SU-DHL-6 (cell line): ENCODE results near the gene CCT4.

Experiments used
- H2AFZ ChIP-seq: fragments of 200-600 bp; sonication (generic); 2 replicates; pipeline ENCODE4 v1.6.1; 2014; ENCODE audit warnings: low read depth, mild to moderate bottlenecking, moderate library complexity, mixed read lengths, antibody characterized with exemption, low read length; ENCODE audit not compliant: severe bottlenecking
- H3F3A ChIP-seq: fragments of 200-600 bp; shearing (Covaris generic); 2 replicates; pipeline ENCODE4 v1.6.0; 2016; ENCODE audit warnings: antibody characterized with exemption, mild to moderate bottlenecking; ENCODE audit not compliant: insufficient read depth
- H3K27ac ChIP-seq: fragments of 200-600 bp; sonication (generic); 2 replicates; pipeline ENCODE4 v1.5.1; 2016; ENCODE audit warnings: low read depth, mild to moderate bottlenecking, low read length, moderate library complexity, mixed read lengths
- H3K27me3 ChIP-seq: fragments of 200-600 bp; sonication (generic), shearing (Covaris generic); 2 replicates; pipeline ENCODE4 v1.6.0; 2014; ENCODE audit warnings: mild to moderate bottlenecking, low read length
- H3K36me3 ChIP-seq: fragments of 200-600 bp; sonication (generic); 2 replicates; pipeline ENCODE4 v1.6.1; 2014; ENCODE audit warnings: mild to moderate bottlenecking, low read length, mixed read lengths
- H3K4me2 ChIP-seq: fragments of 300-600, 200-600 bp; shearing (Covaris generic), sonication (generic); 2 replicates; pipeline ENCODE4 v1.6.0; 2014; ENCODE audit warnings: low read length, low read depth, mild to moderate bottlenecking; ENCODE audit not compliant: poor library complexity, severe bottlenecking
- H3K4me3 ChIP-seq: fragments of 200-600 bp; sonication (generic); 2 replicates; pipeline ENCODE4 v1.5.1; 2014; ENCODE audit warnings: antibody characterized with exemption, low read length, mild to moderate bottlenecking, mixed read lengths; ENCODE audit not compliant: insufficient read depth, poor library complexity, severe bottlenecking
- H3K79me2 ChIP-seq: fragments of 200-600 bp; sonication (generic); 2 replicates; pipeline ENCODE4 v1.6.1; 2014; ENCODE audit warnings: mild to moderate bottlenecking, low read length, moderate library complexity; ENCODE audit not compliant: insufficient read depth
- H3K9ac ChIP-seq: fragments of 200-600 bp; sonication (generic); 2 replicates; pipeline ENCODE4 v1.7.0; 2014; ENCODE audit warnings: mild to moderate bottlenecking, low read length
- H3K9me2 ChIP-seq: fragments of 200-600 bp; sonication (generic); replicated peaks from 2 replicates; pipeline ENCODE4 v1.6.1; 2014; ENCODE audit warnings: low read length; ENCODE audit not compliant: insufficient read depth
- H3K9me3 ChIP-seq: fragments of 200-600 bp; sonication (generic); 2 replicates; pipeline ENCODE4 v1.6.1; 2014; ENCODE audit warnings: low read length, mixed read lengths; ENCODE audit not compliant: insufficient read depth
- H4K20me1 ChIP-seq: fragments of 200-600 bp; sonication (generic); 2 replicates; pipeline ENCODE4 v1.6.1; 2014; ENCODE audit warnings: low read depth, mild to moderate bottlenecking, antibody characterized with exemption, low read length, moderate library complexity, mixed read lengths
- EZH2phosphoT487 ChIP-seq: fragments of 200-600 bp; sonication (generic), shearing (Covaris generic); conservative IDR thresholded peaks from 2 replicates; pipeline ENCODE4 v1.6.1; 2018; ENCODE audit warnings: mild to moderate bottlenecking, antibody characterized with exemption, low read length, moderate library complexity, mixed read lengths
- TF ChIP-seq, protein P1 (sequence below): fragments of 200-600 bp; sonication (generic); IDR thresholded peaks from one replicate; pipeline ENCODE4 v1.5.1; 2017; ENCODE audit warnings: antibody characterized with exemption, mild to moderate bottlenecking, low read length, moderate library complexity; ENCODE audit not compliant: insufficient read depth, poor library complexity, severe bottlenecking

CCT4 gene

DNA sequence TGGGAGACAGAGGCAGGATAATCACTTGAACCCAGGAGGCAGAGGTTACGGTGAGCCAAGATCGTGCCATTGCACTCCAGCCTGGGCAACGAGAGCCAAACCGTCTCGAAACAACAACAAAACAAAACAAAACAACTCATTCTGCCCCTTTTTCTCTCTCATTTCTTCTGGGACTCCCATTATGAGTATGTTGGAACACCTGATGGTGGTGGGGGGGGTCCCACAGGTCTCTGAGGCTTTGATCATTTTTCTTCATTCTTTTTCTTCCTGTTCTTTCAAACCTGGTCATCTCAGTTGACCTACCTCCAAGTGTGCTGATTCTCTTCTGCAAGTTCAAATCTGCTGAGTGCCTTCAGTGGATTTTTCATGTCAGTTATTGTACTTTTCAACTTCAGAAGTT is 26.4 kb downstream of the CCT4 start:
- Histone ChIP-seq H3F3A (0 out of 2 replicates have a peak, but pooled peaks cover 2% of the 10 kb centered on the region), H3K9ac (no peak overlapping the region), H3K9me2 (no peaks in the 10 kb centered on the region), H3K9me3 (no peaks in the 10 kb centered on the region), H4K20me1 (no peaks in the 10 kb centered on the region), H3K36me3 (peaks cover 5% of the 10 kb centered on the region), H3K4me3 (no peak overlapping the region), H3K4me2 (no peak overlapping the region), H3K79me2 (no peaks in the 10 kb centered on the region), H2AFZ (no peak overlapping the region), H3K27me3 (no peaks in the 10 kb centered on the region), H3K27ac (no peak overlapping the region)
- TF ChIP-seq, protein P1, sequence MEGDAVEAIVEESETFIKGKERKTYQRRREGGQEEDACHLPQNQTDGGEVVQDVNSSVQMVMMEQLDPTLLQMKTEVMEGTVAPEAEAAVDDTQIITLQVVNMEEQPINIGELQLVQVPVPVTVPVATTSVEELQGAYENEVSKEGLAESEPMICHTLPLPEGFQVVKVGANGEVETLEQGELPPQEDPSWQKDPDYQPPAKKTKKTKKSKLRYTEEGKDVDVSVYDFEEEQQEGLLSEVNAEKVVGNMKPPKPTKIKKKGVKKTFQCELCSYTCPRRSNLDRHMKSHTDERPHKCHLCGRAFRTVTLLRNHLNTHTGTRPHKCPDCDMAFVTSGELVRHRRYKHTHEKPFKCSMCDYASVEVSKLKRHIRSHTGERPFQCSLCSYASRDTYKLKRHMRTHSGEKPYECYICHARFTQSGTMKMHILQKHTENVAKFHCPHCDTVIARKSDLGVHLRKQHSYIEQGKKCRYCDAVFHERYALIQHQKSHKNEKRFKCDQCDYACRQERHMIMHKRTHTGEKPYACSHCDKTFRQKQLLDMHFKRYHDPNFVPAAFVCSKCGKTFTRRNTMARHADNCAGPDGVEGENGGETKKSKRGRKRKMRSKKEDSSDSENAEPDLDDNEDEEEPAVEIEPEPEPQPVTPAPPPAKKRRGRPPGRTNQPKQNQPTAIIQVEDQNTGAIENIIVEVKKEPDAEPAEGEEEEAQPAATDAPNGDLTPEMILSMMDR, result no peak
- TF ChIP-seq EZH2phosphoT487, result no peak

GRCh38 chr2:61857224-61857623 is 31.2 kb downstream of the CCT4 start:
- no peak overlapping the region for H3K9ac ChIP-seq
- no peak overlapping the region for H3K4me2 ChIP-seq
- no peaks in the 10 kb centered on the region for H3K36me3 ChIP-seq
- H3K79me2 ChIP-seq, result no peaks in the 10 kb centered on the region
- H3K27me3 ChIP-seq, result no peaks in the 10 kb centered on the region
- H3F3A ChIP-seq, result 0 out of 2 replicates have a peak, but pooled peaks cover 3% of the 10 kb centered on the region
- H2AFZ ChIP-seq, result no peak overlapping the region
- H3K9me2 ChIP-seq, result no peaks in the 10 kb centered on the region
- TF ChIP-seq, protein P1, result no peak
- no peak for TF ChIP-seq EZH2phosphoT487
- H3K4me3 ChIP-seq, result no peak overlapping the region
- H4K20me1 ChIP-seq, result no peaks in the 10 kb centered on the region
- no peak overlapping the region for H3K27ac ChIP-seq
- no peaks in the 10 kb centered on the region for H3K9me3 ChIP-seq

DNA sequence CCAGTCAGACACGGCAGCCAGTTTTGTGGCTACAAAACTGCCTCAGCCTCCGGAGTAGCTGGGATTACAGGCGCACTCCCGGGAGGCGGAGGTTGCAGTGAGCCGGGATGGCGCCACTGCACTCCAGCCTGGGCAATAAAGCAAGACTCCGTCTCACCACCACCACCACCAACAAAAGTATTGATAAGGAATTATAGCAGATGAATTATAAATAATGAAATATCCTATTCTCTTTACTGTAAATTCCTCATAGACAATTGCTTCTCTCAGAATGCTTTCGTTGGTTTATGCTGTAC is 33.2 kb downstream of the CCT4 start:
- Histone ChIP-seq H3K27ac (no peak overlapping the region), H3K9ac (peak overlapping the region; percentile 69), H3F3A (0 out of 2 replicates have a peak, but pooled peaks cover 3% of the 10 kb centered on the region)

More for the DNA sequence above, 33.2 kb downstream of the CCT4 start:
- no peaks in the 10 kb centered on the region for H3K9me2 ChIP-seq
- H3K27me3 ChIP-seq, result no peaks in the 10 kb centered on the region
- peak overlapping the region; percentile 78 for H3K4me3 ChIP-seq
- H3K36me3 ChIP-seq, result no peaks in the 10 kb centered on the region
- H3K9me3 ChIP-seq, result no peaks in the 10 kb centered on the region
- H3K79me2 ChIP-seq, result no peaks in the 10 kb centered on the region
- no peaks in the 10 kb centered on the region for H4K20me1 ChIP-seq
- no peak for TF ChIP-seq EZH2phosphoT487
- TF ChIP-seq, protein P1, result no peak
- H3K4me2 ChIP-seq, result peak overlapping the region; percentile 82
- peak overlapping the region; percentile 79 for H2AFZ ChIP-seq
